ENCODE results near the gene NXN. TPM values are rescaled to one million over a fixed set of nuclear protein-coding genes. Genes with fewer than 3 reads are reported as not detected.
"Not testable (repeated sequence)": the region's sequence is repeated elsewhere in the genome, so short reads cannot be mapped to it uniquely, and the experiment has no call there.

NXN gene
- total RNA-seq, 2 donors from 2014 or later = 0.37 to 0.95 TPM

DNA sequence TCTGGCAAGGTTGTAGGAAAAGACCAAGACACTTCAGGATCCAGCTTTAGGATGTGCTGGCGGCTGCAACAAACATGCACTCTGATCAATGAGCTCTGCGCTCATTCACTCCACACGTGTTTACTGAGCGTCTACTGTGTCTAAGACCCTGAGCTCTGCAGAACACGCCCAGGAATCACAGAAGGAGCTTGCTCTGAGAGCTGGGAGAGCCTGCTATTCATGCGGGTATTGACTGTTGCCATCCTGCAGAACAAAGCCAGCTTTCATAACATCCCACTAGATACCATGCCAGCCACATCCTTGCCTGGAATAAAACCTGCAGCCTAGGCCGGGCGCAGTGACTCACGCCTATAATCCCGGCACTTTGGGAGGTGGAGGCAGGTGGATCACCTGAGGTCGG, 44.1 kb downstream of the NXN start:
- Mint-ChIP-seq H3K4me3 (no peak overlapping the region), H3K27me3 (peaks cover under 1% of the 10 kb centered on the region), H3K4me1 (no peaks in the 10 kb centered on the region), H3K27ac (no peak overlapping the region), H3K36me3 (ENCODE audit: low read depth) (no peaks in the 10 kb centered on the region), H3K9me3 (no peaks in the 10 kb centered on the region)
- no peak for ATAC-seq (replicated peaks)

DNA sequence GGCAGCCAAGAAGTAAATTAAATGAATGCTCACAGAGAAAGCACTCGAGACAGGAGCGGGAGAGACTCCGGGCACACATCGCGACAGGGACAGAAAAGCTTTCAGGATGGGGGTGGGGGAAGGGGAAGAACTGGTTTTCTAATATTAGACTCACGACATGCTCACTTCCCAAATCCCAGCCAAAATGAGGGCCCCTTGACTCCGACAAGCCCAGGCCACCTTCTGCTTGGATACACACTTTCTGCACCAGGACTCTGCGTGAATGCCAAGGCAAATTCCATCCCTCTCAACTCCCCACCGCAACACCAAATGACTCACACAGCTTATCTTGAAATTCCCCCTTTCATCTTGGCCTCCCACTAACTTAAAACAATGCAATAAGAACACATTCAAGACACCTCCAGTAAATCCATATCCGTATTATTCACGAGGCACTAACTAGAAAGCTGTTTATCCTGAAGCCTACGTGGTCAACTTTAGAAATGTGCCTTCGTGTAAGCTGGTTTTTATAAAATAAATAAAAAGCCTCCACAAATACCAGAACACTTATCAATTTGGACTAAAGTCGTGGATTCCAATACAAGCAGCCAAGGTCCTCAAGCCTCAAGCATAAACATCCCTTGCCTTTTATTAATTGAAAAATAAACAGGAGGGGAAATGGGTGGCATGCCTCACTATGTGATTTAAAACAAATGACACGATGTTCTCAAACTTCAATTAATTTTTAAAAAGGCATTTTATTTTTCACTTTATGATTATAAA, 46.1 kb downstream of the NXN start:
- Mint-ChIP-seq H3K36me3 (ENCODE audit: low read depth) (no peaks in the 10 kb centered on the region), H3K27me3 (peaks cover 4% of the 10 kb centered on the region), H3K27ac (no peak overlapping the region), H3K4me3 (no peak overlapping the region), H3K9me3 (no peaks in the 10 kb centered on the region), H3K4me1 (no peaks in the 10 kb centered on the region)
- ATAC-seq (replicated peaks) = no peak

- Mint-ChIP-seq H3K4me3 (no peak overlapping the region), H3K27ac (no peak overlapping the region), H3K27me3 (peaks cover 13% of the 10 kb centered on the region), H3K36me3 (ENCODE audit: low read depth) (no peaks in the 10 kb centered on the region), H3K4me1 (no peaks in the 10 kb centered on the region), H3K9me3 (no peaks in the 10 kb centered on the region)
- no peak for ATAC-seq (replicated peaks)
Measured at GRCh38 chr17:930258-930657, 49.3 kb downstream of the NXN start.

DNA sequence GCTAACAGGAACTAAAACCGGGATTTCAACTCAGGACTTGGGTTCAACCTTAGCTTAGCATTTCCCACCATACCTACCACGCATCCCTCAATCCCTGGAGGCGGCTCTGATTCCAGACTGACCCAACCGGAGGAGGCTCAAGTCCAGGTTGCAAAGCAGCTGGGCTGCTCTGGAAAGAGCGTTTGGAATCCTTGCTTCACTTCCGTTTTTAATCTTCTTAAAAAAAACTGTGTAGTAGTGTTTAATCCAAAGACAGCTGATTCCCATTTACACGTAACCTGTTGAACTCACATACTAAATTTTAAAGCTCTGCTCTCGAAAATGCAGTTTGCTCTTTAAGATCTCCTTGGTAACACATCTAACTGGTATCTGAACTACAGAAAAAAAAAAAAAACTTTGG, 50.0 kb downstream of the NXN start:
- no peak for ATAC-seq (replicated peaks)
- Mint-ChIP-seq H3K4me1 (no peaks in the 10 kb centered on the region), H3K27me3 (peaks cover 17% of the 10 kb centered on the region), H3K36me3 (ENCODE audit: low read depth) (no peaks in the 10 kb centered on the region), H3K9me3 (no peaks in the 10 kb centered on the region), H3K4me3 (no peak overlapping the region), H3K27ac (no peak overlapping the region)

- no peak for ATAC-seq (replicated peaks)
- H3K36me3 Mint-ChIP-seq (ENCODE audit: low read depth) = no peaks in the 10 kb centered on the region
- no peaks in the 10 kb centered on the region for H3K4me1 Mint-ChIP-seq
- H3K9me3 Mint-ChIP-seq = no peaks in the 10 kb centered on the region
- no peak overlapping the region for H3K27ac Mint-ChIP-seq
- no peak overlapping the region for H3K4me3 Mint-ChIP-seq
- H3K27me3 Mint-ChIP-seq = peaks cover 24% of the 10 kb centered on the region
Measured at GRCh38 chr17:927611-928461, 51.7 kb downstream of the NXN start.

GRCh38 chr17:925817-926216, 53.8 kb downstream of the NXN start:
- no peak for ATAC-seq (replicated peaks)
- Mint-ChIP-seq H3K27me3 (peaks cover 33% of the 10 kb centered on the region), H3K4me3 (no peak overlapping the region)

GRCh38 chr17:924711-925475, 54.7 kb downstream of the NXN start:
- no peaks in the 10 kb centered on the region for H3K36me3 Mint-ChIP-seq (ENCODE audit: low read depth)
- no peak for ATAC-seq (replicated peaks)
- no peaks in the 10 kb centered on the region for H3K4me1 Mint-ChIP-seq
- H3K27ac Mint-ChIP-seq = no peak overlapping the region
- H3K27me3 Mint-ChIP-seq = peaks cover 29% of the 10 kb centered on the region
- H3K9me3 Mint-ChIP-seq = no peaks in the 10 kb centered on the region
- no peak overlapping the region for H3K4me3 Mint-ChIP-seq

More at GRCh38 chr17:925817-926216, 53.8 kb downstream of the NXN start:
- Mint-ChIP-seq H3K36me3 (ENCODE audit: low read depth) (no peaks in the 10 kb centered on the region), H3K9me3 (no peaks in the 10 kb centered on the region), H3K4me1 (no peaks in the 10 kb centered on the region), H3K27ac (no peak overlapping the region)

DNA sequence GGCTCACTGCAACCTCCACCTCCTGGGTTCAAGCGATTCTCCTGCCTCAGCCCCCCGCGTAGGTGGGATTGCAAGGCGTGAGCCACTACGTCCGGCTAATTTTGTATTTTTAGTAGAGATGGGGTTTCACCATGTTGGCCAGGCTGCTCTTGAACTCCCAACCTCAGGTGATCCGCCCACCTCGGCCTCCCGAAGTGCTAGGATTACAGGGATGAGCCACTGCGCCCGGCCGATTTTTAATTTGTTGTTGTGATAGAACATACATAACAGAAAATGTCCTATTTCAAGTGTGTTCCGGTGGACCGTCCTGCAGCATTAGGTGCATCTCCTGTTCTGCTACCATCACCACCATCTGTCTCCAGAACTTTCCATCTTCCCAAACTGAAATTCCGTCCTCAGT, 55.3 kb downstream of the NXN start:
- not testable (repeated sequence) for ATAC-seq (replicated peaks); H3K27ac Mint-ChIP-seq; H3K4me1 Mint-ChIP-seq; H3K36me3 Mint-ChIP-seq (ENCODE audit: low read depth); H3K4me3 Mint-ChIP-seq; H3K9me3 Mint-ChIP-seq
- peaks cover 29% of the 10 kb centered on the region for H3K27me3 Mint-ChIP-seq

GRCh38 chr17:923633-924032, 55.9 kb downstream of the NXN start:
- Mint-ChIP-seq H3K36me3 (ENCODE audit: low read depth) (no peaks in the 10 kb centered on the region), H3K4me3 (no peak overlapping the region), H3K27me3 (peaks cover 29% of the 10 kb centered on the region), H3K9me3 (no peaks in the 10 kb centered on the region), H3K4me1 (no peaks in the 10 kb centered on the region), H3K27ac (no peak overlapping the region)
- no peak for ATAC-seq (replicated peaks)

DNA sequence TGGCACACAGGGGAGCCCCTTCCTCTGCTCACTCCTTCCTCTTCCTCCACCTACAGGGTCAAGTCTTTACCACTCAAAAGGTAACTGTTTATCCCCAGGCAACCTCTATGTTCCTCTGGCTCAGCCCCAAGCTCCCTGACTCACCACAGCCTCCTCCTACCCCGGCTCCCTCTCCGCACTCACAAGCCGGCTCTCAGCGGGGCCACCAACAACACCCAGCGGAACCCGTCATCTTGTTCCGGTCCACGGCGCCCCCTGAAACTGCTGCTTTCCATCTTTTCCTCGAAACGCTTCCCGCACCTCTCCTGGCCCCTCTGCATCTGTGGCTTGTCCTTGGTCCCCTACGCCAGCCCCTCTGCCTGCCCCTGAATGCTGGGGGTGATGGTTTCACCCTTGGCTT, 58.4 kb downstream of the NXN start:
- H3K4me1 Mint-ChIP-seq = no peaks in the 10 kb centered on the region
- peaks cover 29% of the 10 kb centered on the region for H3K27me3 Mint-ChIP-seq
- no peaks in the 10 kb centered on the region for H3K36me3 Mint-ChIP-seq (ENCODE audit: low read depth)
- H3K9me3 Mint-ChIP-seq = no peaks in the 10 kb centered on the region
- H3K27ac Mint-ChIP-seq = no peak overlapping the region
- H3K4me3 Mint-ChIP-seq = no peak overlapping the region
- no peak for ATAC-seq (replicated peaks)

GRCh38 chr17:920190-920589, 59.4 kb downstream of the NXN start:
- Mint-ChIP-seq H3K36me3 (ENCODE audit: low read depth) (no peaks in the 10 kb centered on the region), H3K27me3 (peaks cover 27% of the 10 kb centered on the region), H3K9me3 (no peaks in the 10 kb centered on the region), H3K27ac (no peak overlapping the region), H3K4me1 (no peaks in the 10 kb centered on the region), H3K4me3 (no peak overlapping the region)
- no peak for ATAC-seq (replicated peaks)

GRCh38 chr17:917941-918740, 61.4 kb downstream of the NXN start:
- Mint-ChIP-seq H3K27me3 (peaks cover 30% of the 10 kb centered on the region), H3K4me3 (no peak overlapping the region), H3K36me3 (ENCODE audit: low read depth) (no peaks in the 10 kb centered on the region), H3K27ac (no peak overlapping the region), H3K4me1 (no peaks in the 10 kb centered on the region), H3K9me3 (no peaks in the 10 kb centered on the region)
- no peak for ATAC-seq (replicated peaks)

DNA sequence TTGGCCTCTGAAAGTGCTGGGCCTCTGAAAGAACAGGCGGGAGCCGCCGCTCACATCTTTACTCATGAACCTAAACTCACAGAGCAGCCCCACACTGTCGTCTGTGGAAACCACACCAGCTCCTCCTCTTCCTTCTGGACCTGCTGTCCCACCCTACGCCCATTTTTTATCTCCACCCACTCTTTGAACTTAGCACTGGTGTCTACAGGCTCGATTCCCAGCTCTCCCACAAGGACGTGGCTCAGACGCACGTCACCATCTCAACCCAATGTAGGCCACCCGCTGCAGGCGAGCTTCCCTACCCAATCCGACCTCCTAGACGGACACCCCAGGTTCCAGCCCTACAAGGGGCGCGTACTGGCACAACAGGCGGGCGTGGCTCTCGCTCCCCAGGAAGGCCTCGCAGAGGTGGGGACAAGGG, 62.2 kb downstream of the NXN start:
- H3K36me3 Mint-ChIP-seq (ENCODE audit: low read depth) = no peaks in the 10 kb centered on the region
- no peaks in the 10 kb centered on the region for H3K4me1 Mint-ChIP-seq
- no peak overlapping the region for H3K27ac Mint-ChIP-seq
- H3K4me3 Mint-ChIP-seq = no peak overlapping the region
- ATAC-seq (replicated peaks) = no peak
- H3K9me3 Mint-ChIP-seq = no peaks in the 10 kb centered on the region
- peaks cover 27% of the 10 kb centered on the region for H3K27me3 Mint-ChIP-seq

- Mint-ChIP-seq H3K4me1 (no peaks in the 10 kb centered on the region), H3K27me3 (peaks cover 23% of the 10 kb centered on the region), H3K27ac (no peak overlapping the region), H3K4me3 (no peak overlapping the region), H3K9me3 (no peaks in the 10 kb centered on the region), H3K36me3 (ENCODE audit: low read depth) (no peaks in the 10 kb centered on the region)
- ATAC-seq (replicated peaks) = no peak
Measured at GRCh38 chr17:916315-916714, 63.3 kb downstream of the NXN start.

Measured in activated T-helper 17 cell treated with anti-CD3 and anti-CD28 coated beads, Interleukin-2, amount 50 U/mL, for 72 hours (primary cell).